CD4-positive, CD25-positive, alpha-beta regulatory T cell (primary cell): Measurements from ENCODE around the gene GTF2A1L. TPM values are rescaled to one million over a fixed set of nuclear protein-coding genes. Genes with fewer than 3 reads are reported as not detected.

Source experiments
- ATAC-seq, 2 donors: fragments of 150-1000 bp; cut with Tn5 transposase; one replicate each; pipeline ENCODE4 v1.10.0; 2021; ENCODE audit warnings: low read depth in 2 of 2, moderate number of reproducible peaks in 2 of 2, moderate library complexity in 1 of 2
- DNase-seq, 3 donors: peaks; one replicate each; pipeline versions ENCODE4 v3.0.0 to v3.0.0-alpha.2; 2012 to 2022; ENCODE audit warnings: mixed read lengths in 1 of 3
- H3K27ac ChIP-seq: one replicate; pipeline ENCODE4 v1.7.0; 2013; ENCODE audit warnings: mild to moderate bottlenecking, low read length; ENCODE audit not compliant: insufficient read depth, poor library complexity, severe bottlenecking
- H3K27me3 ChIP-seq: one replicate; pipeline ENCODE4 v1.7.0; 2013; ENCODE audit warnings: low read length; ENCODE audit not compliant: control insufficient read depth, insufficient read depth
- H3K36me3 ChIP-seq: one replicate; pipeline ENCODE4 v1.7.0; 2013; ENCODE audit warnings: mild to moderate bottlenecking, low read length, moderate library complexity; ENCODE audit not compliant: control insufficient read depth, insufficient read depth
- H3K4me1 ChIP-seq: 2 replicates; pipeline ENCODE4 v1.7.0; 2013; ENCODE audit warnings: mild to moderate bottlenecking, low read length; ENCODE audit not compliant: insufficient read depth, control insufficient read depth, poor library complexity, severe bottlenecking
- H3K4me3 ChIP-seq: one replicate; pipeline ENCODE4 v1.7.0; 2013; ENCODE audit warnings: low read depth, mild to moderate bottlenecking, low read length, moderate library complexity
- H3K9me3 ChIP-seq, 2 experiments: 1 replicate in 1 of 2; 2 replicates in 1 of 2; pipeline ENCODE4 v1.7.0; 2013; ENCODE audit warnings: low read length in 2 of 2, mild to moderate bottlenecking in 1 of 2, moderate library complexity in 1 of 2; ENCODE audit not compliant: control insufficient read depth in 2 of 2
- H3K27ac Mint-ChIP-seq, 3 donors: one replicate each; pipeline ENCODE4 v1.8.0; 2020 to 2022; ENCODE audit warnings: mild to moderate bottlenecking in 3 of 3, mixed read lengths in 3 of 3, moderate library complexity in 2 of 3
- H3K27me3 Mint-ChIP-seq: one replicate; pipeline ENCODE4 v1.8.0; 2022; ENCODE audit warnings: mild to moderate bottlenecking, mixed read lengths
- H3K36me3 Mint-ChIP-seq: one replicate; pipeline ENCODE4 v1.8.0; 2020; ENCODE audit warnings: mixed read lengths
- H3K4me1 Mint-ChIP-seq, 4 donors: one replicate each; pipeline ENCODE4 v1.8.0; 2020 to 2022; ENCODE audit warnings: mixed read lengths in 4 of 4, mild to moderate bottlenecking in 1 of 4
- H3K4me3 Mint-ChIP-seq, 4 donors: one replicate each; pipeline ENCODE4 v1.8.0; 2020 to 2022; ENCODE audit warnings: mild to moderate bottlenecking in 4 of 4, mixed read lengths in 4 of 4, moderate library complexity in 3 of 4
- H3K9me3 Mint-ChIP-seq, 7 donors: one replicate each; pipeline ENCODE4 v1.8.0; 2020 to 2022; ENCODE audit warnings: mixed read lengths in 7 of 7, mild to moderate bottlenecking in 3 of 7, moderate library complexity in 2 of 7
- polyA plus RNA-seq, 4 donors: library from polyadenylated mRNA; unstranded; fragments of 300-500 nt; fragmentation: Illumina TruSeq; gene quantifications; one replicate each; pipeline ENCODE4 v1.2.3, GENCODE V29; 2021
- total RNA-seq: library from RNA; stranded (reverse); gene quantifications from one replicate; pipeline ENCODE4 v1.2.3, GENCODE V29; 2022

The GTF2A1L gene
- total and polyA plus RNA-seq, 5 donors from 2014 or later, result not detected

- no peaks in the 10 kb centered on the region for H3K36me3 Mint-ChIP-seq
- DNase-seq (no peak), ATAC-seq (no peak)
- Histone ChIP-seq H3K4me1 (no peaks in the 10 kb centered on the region), H3K27me3 (peaks cover 2% of the 10 kb centered on the region), H3K4me3 (no peak overlapping the region), H3K27ac (no peak overlapping the region), H3K9me3 (peaks cover 0 to 2% of the 10 kb centered on the region in 2 experiments), H3K36me3 (no peaks in the 10 kb centered on the region)
- peaks cover 0 to 11% (median 6%) of the 10 kb centered on the region in 7 donors for H3K9me3 Mint-ChIP-seq
- no peak overlapping the region for H3K4me3 Mint-ChIP-seq
- no peaks in the 10 kb centered on the region for H3K4me1 Mint-ChIP-seq
- peaks cover 9% of the 10 kb centered on the region for H3K27me3 Mint-ChIP-seq
- H3K27ac Mint-ChIP-seq, result no peak overlapping the region
These were observed 18.1 kb downstream of the GTF2A1L start for GRCh38 chr2:48635786-48636185.

DNA sequence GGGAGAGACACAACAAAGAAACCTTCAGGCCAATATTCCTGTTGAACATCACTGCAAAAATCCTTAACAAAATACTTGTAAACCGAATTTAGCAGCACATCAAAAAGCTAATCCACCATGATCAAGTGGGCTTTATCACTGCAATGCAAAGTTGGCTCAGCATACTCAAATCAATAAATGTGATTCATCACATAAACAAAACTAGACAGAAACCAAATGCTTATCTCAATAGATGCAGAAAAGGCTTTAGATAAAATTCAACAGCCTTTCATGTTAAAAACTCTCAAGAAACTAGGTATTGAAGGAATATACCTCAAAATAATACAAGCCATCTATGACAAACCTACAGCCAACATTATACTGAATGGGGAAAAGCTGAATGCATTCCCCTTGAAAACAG lies 20.6 kb downstream of the GTF2A1L start:
- DNase-seq, result no peak
- no peak for ATAC-seq
- no peak overlapping the region for H3K27ac ChIP-seq
- peaks cover 2% of the 10 kb centered on the region for H3K27me3 ChIP-seq
- Mint-ChIP-seq H3K4me3 (no peak overlapping the region), H3K27me3 (peaks cover 11% of the 10 kb centered on the region), H3K36me3 (no peaks in the 10 kb centered on the region), H3K27ac (no peak overlapping the region), H3K9me3 (peaks cover 0 to 11% (median 4%) of the 10 kb centered on the region in 7 donors), H3K4me1 (no peaks in the 10 kb centered on the region)
- H3K4me3 ChIP-seq, result no peak overlapping the region
- peaks cover 0 to 2% of the 10 kb centered on the region in 2 experiments for H3K9me3 ChIP-seq
- no peaks in the 10 kb centered on the region for H3K36me3 ChIP-seq
- H3K4me1 ChIP-seq, result no peaks in the 10 kb centered on the region

GRCh38 chr2:48651158-48651790 lies 33.6 kb downstream of the GTF2A1L start:
- H3K9me3 ChIP-seq, result no peaks in the 10 kb centered on the region

GRCh38 chr2:48668992-48669391 lies 51.3 kb downstream of the GTF2A1L start:
- no peak overlapping the region for H3K4me3 ChIP-seq
- ATAC-seq, result no peak
- no peaks in the 10 kb centered on the region for H3K27me3 ChIP-seq
- no peak overlapping the region for H3K27ac ChIP-seq
- Mint-ChIP-seq H3K36me3 (no peaks in the 10 kb centered on the region), H3K27ac (no peak overlapping the region), H3K9me3 (peaks cover 0 to 5% (median 0%) of the 10 kb centered on the region in 7 donors), H3K4me3 (no peak overlapping the region), H3K4me1 (no peaks in the 10 kb centered on the region), H3K27me3 (no peaks in the 10 kb centered on the region)
- H3K9me3 ChIP-seq, result no peaks in the 10 kb centered on the region
- H3K36me3 ChIP-seq, result no peaks in the 10 kb centered on the region
- no peaks in the 10 kb centered on the region for H3K4me1 ChIP-seq
- DNase-seq, result no peak

More at GRCh38 chr2:48651158-48651790, 33.6 kb downstream of the GTF2A1L start:
- Mint-ChIP-seq H3K4me3 (no peak overlapping the region), H3K9me3 (peaks cover 0 to 1% (median 0%) of the 10 kb centered on the region in 7 donors), H3K27ac (no peak overlapping the region), H3K36me3 (no peaks in the 10 kb centered on the region), H3K27me3 (peaks cover 16% of the 10 kb centered on the region), H3K4me1 (no peaks in the 10 kb centered on the region)
- ATAC-seq, result no peak
- DNase-seq, result no peak
- Histone ChIP-seq H3K36me3 (no peaks in the 10 kb centered on the region), H3K4me1 (no peaks in the 10 kb centered on the region), H3K27me3 (no peaks in the 10 kb centered on the region), H3K4me3 (no peak overlapping the region), H3K27ac (no peak overlapping the region)

GRCh38 chr2:48673581-48673980 lies 55.9 kb downstream of the GTF2A1L start:
- H3K9me3 Mint-ChIP-seq, result peaks cover 0 to 5% (median 0%) of the 10 kb centered on the region in 7 donors
- Histone ChIP-seq H3K27me3 (no peaks in the 10 kb centered on the region), H3K4me3 (no peak overlapping the region), H3K27ac (no peak overlapping the region), H3K9me3 (no peaks in the 10 kb centered on the region), H3K4me1 (no peaks in the 10 kb centered on the region), H3K36me3 (no peaks in the 10 kb centered on the region)
- H3K27me3 Mint-ChIP-seq, result peaks cover 4% of the 10 kb centered on the region
- H3K4me1 Mint-ChIP-seq, result peaks cover 0 to 6% (median 0%) of the 10 kb centered on the region in 4 donors
- ATAC-seq, result no peak
- DNase-seq, result no peak
- no peak overlapping the region for H3K4me3 Mint-ChIP-seq
- no peaks in the 10 kb centered on the region for H3K36me3 Mint-ChIP-seq
- no peak overlapping the region for H3K27ac Mint-ChIP-seq

DNA sequence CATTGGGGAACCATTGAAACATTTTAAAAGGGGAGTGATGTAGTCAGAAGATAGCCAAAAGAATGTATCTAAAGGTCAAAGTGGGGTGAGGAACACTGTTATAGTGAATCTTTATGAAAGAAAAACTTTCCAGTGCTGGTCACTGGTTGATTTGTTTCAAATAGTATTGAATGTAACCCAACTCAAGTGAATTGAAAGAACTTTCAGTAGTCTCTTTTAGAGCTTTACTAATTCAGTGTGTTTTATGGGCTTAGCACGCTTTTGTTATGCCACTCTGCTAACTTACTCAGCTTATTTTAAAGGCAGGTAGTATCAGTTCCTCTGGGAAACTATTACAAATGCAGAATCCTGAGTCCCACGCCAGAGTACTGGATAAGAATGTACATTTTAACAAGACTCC lies 57.3 kb downstream of the GTF2A1L start:
- ATAC-seq, result no peak
- Mint-ChIP-seq H3K36me3 (no peaks in the 10 kb centered on the region), H3K27me3 (peaks cover 5% of the 10 kb centered on the region), H3K27ac (no peak overlapping the region), H3K4me3 (no peak overlapping the region), H3K4me1 (peaks cover 0 to 6% (median 0%) of the 10 kb centered on the region in 4 donors), H3K9me3 (peaks cover 0 to 5% (median 0%) of the 10 kb centered on the region in 7 donors)
- Histone ChIP-seq H3K27ac (no peak overlapping the region), H3K27me3 (no peaks in the 10 kb centered on the region), H3K36me3 (no peaks in the 10 kb centered on the region), H3K4me3 (no peak overlapping the region), H3K4me1 (no peaks in the 10 kb centered on the region), H3K9me3 (no peaks in the 10 kb centered on the region)
- no peak for DNase-seq

- no peak for ATAC-seq
These were observed 59.8 kb downstream of the GTF2A1L start for GRCh38 chr2:48677450-48677849.

DNA sequence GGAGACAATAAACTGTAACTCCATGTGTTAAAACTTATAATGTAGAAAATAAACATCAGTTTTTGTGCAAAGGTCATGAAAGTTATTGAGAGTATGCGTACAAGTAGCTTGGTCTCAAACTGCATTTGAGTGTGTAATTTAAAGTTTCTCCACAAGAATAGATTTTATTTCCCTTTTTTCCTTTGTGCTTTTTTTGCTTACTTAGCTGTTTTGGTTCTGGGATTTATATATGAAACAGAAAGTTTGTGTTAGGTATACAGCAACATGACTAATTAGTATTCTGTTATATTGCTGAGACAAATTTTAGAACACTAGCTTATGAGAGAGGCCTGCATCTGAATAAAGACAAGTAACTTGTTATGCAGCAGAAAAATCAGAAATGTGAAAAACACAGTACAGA lies 67.5 kb downstream of the GTF2A1L start:
- H3K27me3 Mint-ChIP-seq, result peaks cover 32% of the 10 kb centered on the region
- Histone ChIP-seq H3K36me3 (no peaks in the 10 kb centered on the region), H3K27ac (no peak overlapping the region), H3K4me1 (no peaks in the 10 kb centered on the region), H3K27me3 (peaks cover 2% of the 10 kb centered on the region), H3K4me3 (no peak overlapping the region), H3K9me3 (no peaks in the 10 kb centered on the region)
- H3K4me3 Mint-ChIP-seq, result no peak overlapping the region
- no peaks in the 10 kb centered on the region for H3K4me1 Mint-ChIP-seq
- no peak overlapping the region for H3K27ac Mint-ChIP-seq
- peaks cover 3% of the 10 kb centered on the region for H3K36me3 Mint-ChIP-seq
- ATAC-seq, result no peak
- no peak for DNase-seq
- H3K9me3 Mint-ChIP-seq, result peaks cover 0 to 2% (median 0%) of the 10 kb centered on the region in 7 donors

More at GRCh38 chr2:48677450-48677849, 59.8 kb downstream of the GTF2A1L start:
- H3K9me3 ChIP-seq, result no peaks in the 10 kb centered on the region
- DNase-seq, result no peak
- Mint-ChIP-seq H3K4me3 (no peak overlapping the region), H3K36me3 (no peaks in the 10 kb centered on the region), H3K4me1 (peaks cover 0 to 6% (median 0%) of the 10 kb centered on the region in 4 donors), H3K9me3 (peaks cover 0 to 2% (median 0%) of the 10 kb centered on the region in 7 donors), H3K27me3 (peaks cover 20% of the 10 kb centered on the region), H3K27ac (no peak overlapping the region)
- no peaks in the 10 kb centered on the region for H3K36me3 ChIP-seq
- no peaks in the 10 kb centered on the region for H3K4me1 ChIP-seq
- H3K27ac ChIP-seq, result no peak overlapping the region
- H3K4me3 ChIP-seq, result no peak overlapping the region
- peaks cover under 1% of the 10 kb centered on the region for H3K27me3 ChIP-seq
